ENCODE results near the gene HACD1. TPM values are rescaled to one million over a fixed set of nuclear protein-coding genes. Genes with fewer than 3 reads are reported as not detected.

HACD1 gene
- polyA plus RNA-seq, 3 donors: 0.53 to 1.4 (median 0.86) TPM

GRCh38 chr10:17655009-17655408 lies 37.8 kb upstream of the HACD1 start:
- Histone ChIP-seq H3K36me3 (replicated peaks in 1 of 2; ENCODE audit: control insufficient read depth in 1 of 2, insufficient read depth in 2 of 2, low read length in 2 of 2) (peaks cover 0 to 14% of the 10 kb centered on the region in 2 donors), H3K9me3 (replicated peaks in 1 of 2; ENCODE audit: control insufficient read depth in 1 of 2, insufficient read depth in 1 of 2, low read length in 2 of 2) (peaks cover 0 to 12% of the 10 kb centered on the region in 2 donors), H3K79me2 (ENCODE audit: insufficient read depth, low read length) (peaks cover 97% of the 10 kb centered on the region), H3K4me3 (replicated peaks in 1 of 3; ENCODE audit: low read depth in 2 of 3, low read length in 3 of 3) (no peak overlapping the region), H3K4me2 (replicated peaks; ENCODE audit: extremely low read depth, low read length, poor library complexity, severe bottlenecking) (no peak overlapping the region), H3K4me1 (ENCODE audit: control insufficient read depth in 1 of 2, insufficient read depth in 2 of 2, low read length in 2 of 2) (peaks cover 2 to 5% of the 10 kb centered on the region in 2 donors), H3K9ac (ENCODE audit: insufficient read depth, low read length, poor library complexity, severe bottlenecking) (no peak overlapping the region), H4K20me1 (ENCODE audit: insufficient read depth, low read length) (peaks cover 76% of the 10 kb centered on the region), H2AFZ (ENCODE audit: insufficient read depth, low read depth, low read length, poor library complexity, severe bottlenecking) (no peak overlapping the region), H3K27ac (ENCODE audit: low read depth in 1 of 2, low read length in 2 of 2) (no peak overlapping the region), H3K27me3 (ENCODE audit: control insufficient read depth in 2 of 2, insufficient read depth in 2 of 2, low read length in 2 of 2) (no peaks in the 10 kb centered on the region)
- TF ChIP-seq, protein P1, sequence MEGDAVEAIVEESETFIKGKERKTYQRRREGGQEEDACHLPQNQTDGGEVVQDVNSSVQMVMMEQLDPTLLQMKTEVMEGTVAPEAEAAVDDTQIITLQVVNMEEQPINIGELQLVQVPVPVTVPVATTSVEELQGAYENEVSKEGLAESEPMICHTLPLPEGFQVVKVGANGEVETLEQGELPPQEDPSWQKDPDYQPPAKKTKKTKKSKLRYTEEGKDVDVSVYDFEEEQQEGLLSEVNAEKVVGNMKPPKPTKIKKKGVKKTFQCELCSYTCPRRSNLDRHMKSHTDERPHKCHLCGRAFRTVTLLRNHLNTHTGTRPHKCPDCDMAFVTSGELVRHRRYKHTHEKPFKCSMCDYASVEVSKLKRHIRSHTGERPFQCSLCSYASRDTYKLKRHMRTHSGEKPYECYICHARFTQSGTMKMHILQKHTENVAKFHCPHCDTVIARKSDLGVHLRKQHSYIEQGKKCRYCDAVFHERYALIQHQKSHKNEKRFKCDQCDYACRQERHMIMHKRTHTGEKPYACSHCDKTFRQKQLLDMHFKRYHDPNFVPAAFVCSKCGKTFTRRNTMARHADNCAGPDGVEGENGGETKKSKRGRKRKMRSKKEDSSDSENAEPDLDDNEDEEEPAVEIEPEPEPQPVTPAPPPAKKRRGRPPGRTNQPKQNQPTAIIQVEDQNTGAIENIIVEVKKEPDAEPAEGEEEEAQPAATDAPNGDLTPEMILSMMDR (IDR thresholded peaks at IDR 0.05): no peak
- Mint-ChIP-seq H3K4me3 (no peak overlapping the region), H3K27me3 (ENCODE audit: low read depth in 3 of 3) (no peaks in the 10 kb centered on the region), H3K27ac (peak overlapping the region in 2 of 7 donors; percentile 12 to 52), H3K4me1 (peaks cover 44% of the 10 kb centered on the region), H3K9me3 (peaks cover 0 to 9% (median 8%) of the 10 kb centered on the region in 7 donors), H3K36me3 (peaks cover 18 to 40% of the 10 kb centered on the region in 2 donors)
- intact Hi-C loops (cut with micrococcal nuclease): no loop called here
- 80% methylated on average over 2 of the region's 3 CpGs for WGBS (ENCODE audit: insufficient coverage)
- DNase-seq: no peak

DNA sequence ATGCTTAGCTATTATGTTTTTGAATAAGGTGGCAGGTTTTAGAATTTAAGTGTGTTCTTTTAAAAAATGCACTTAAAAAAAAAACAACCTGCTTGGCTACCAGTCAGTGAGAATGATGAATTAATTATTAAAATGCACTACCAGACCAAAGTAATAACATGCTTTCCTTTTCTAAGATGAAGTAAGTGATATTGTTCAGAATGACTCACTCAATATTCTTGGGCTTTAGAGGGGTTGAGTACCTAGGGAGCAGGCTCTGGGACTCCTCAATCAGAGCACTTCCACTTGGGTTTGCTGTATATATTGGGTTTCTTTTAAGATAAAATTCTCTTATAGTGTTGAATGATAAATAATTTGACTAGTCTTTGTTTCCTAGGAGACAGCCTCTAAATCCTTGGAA lies 35.4 kb upstream of the HACD1 start:
- Histone ChIP-seq H3K4me3 (replicated peaks in 1 of 3; ENCODE audit: low read depth in 2 of 3, low read length in 3 of 3) (no peak overlapping the region), H3K4me2 (replicated peaks; ENCODE audit: extremely low read depth, low read length, poor library complexity, severe bottlenecking) (no peak overlapping the region), H3K9ac (ENCODE audit: insufficient read depth, low read length, poor library complexity, severe bottlenecking) (no peak overlapping the region), H3K27me3 (ENCODE audit: control insufficient read depth in 2 of 2, insufficient read depth in 2 of 2, low read length in 2 of 2) (no peaks in the 10 kb centered on the region), H3K36me3 (replicated peaks in 1 of 2; ENCODE audit: control insufficient read depth in 1 of 2, insufficient read depth in 2 of 2, low read length in 2 of 2) (peaks cover 0 to 20% of the 10 kb centered on the region in 2 donors), H3K4me1 (ENCODE audit: control insufficient read depth in 1 of 2, insufficient read depth in 2 of 2, low read length in 2 of 2) (peaks cover 9 to 14% of the 10 kb centered on the region in 2 donors), H4K20me1 (ENCODE audit: insufficient read depth, low read length) (peaks cover 80% of the 10 kb centered on the region), H3K9me3 (replicated peaks in 1 of 2; ENCODE audit: control insufficient read depth in 1 of 2, insufficient read depth in 1 of 2, low read length in 2 of 2) (peaks cover 0 to 12% of the 10 kb centered on the region in 2 donors), H3K79me2 (ENCODE audit: insufficient read depth, low read length) (peaks cover 98% of the 10 kb centered on the region), H2AFZ (ENCODE audit: insufficient read depth, low read depth, low read length, poor library complexity, severe bottlenecking) (no peak overlapping the region), H3K27ac (ENCODE audit: low read depth in 1 of 2, low read length in 2 of 2) (no peak overlapping the region)
- H3K9me3 Mint-ChIP-seq: peaks cover 0 to 9% (median 8%) of the 10 kb centered on the region in 7 donors
- H3K27ac Mint-ChIP-seq: no peak overlapping the region
- no peaks in the 10 kb centered on the region for H3K27me3 Mint-ChIP-seq (ENCODE audit: low read depth in 3 of 3)
- intact Hi-C loops (cut with micrococcal nuclease): no loop called here
- TF ChIP-seq, protein P1 (IDR thresholded peaks at IDR 0.05): no peak
- H3K4me3 Mint-ChIP-seq: no peak overlapping the region
- H3K36me3 Mint-ChIP-seq: peaks cover 22 to 47% of the 10 kb centered on the region in 2 donors
- peaks cover 49% of the 10 kb centered on the region for H3K4me1 Mint-ChIP-seq
- no peak for DNase-seq

All from CD14-positive monocyte (primary cell).